GM23338 (cell line): Measurements from ENCODE around the gene LRIT2. TPM values are rescaled to one million over a fixed set of nuclear protein-coding genes. Genes with fewer than 3 reads are reported as not detected.

Experiments
- ATAC-seq: fragments of 200-7000 bp; cut with Tn5 transposase; 3 replicates; pipeline ENCODE4 v1.9.1; 2020
- DNase-seq: peaks from one replicate; pipeline ENCODE4 v3.0.0-alpha.2; 2015; ENCODE audit warnings: low spot score
- H2AFZ ChIP-seq: fragments of 200-600 bp; sonication (generic); 2 replicates; pipeline ENCODE4 v1.8.0; 2016; ENCODE audit warnings: antibody characterized with exemption, mild to moderate bottlenecking, moderate library complexity
- H3F3A ChIP-seq: fragments of 200-600 bp; sonication (generic); replicated peaks from 2 replicates; pipeline ENCODE4 v1.8.0; 2017; ENCODE audit warnings: antibody characterized with exemption, mixed run types, low read depth
- H3K27ac ChIP-seq: fragments of 200-600 bp; sonication (generic); 2 replicates; pipeline ENCODE4 v1.6.1; 2016; ENCODE audit warnings: low read depth
- H3K27me3 ChIP-seq: fragments of 200-600 bp; sonication (generic); 2 replicates; pipeline ENCODE4 v1.8.0; 2016; ENCODE audit warnings: mild to moderate bottlenecking, mixed run types, moderate library complexity; ENCODE audit not compliant: insufficient read depth
- H3K36me3 ChIP-seq: fragments of 200-600 bp; sonication (generic); 2 replicates; pipeline ENCODE4 v1.8.0; 2016; ENCODE audit warnings: mild to moderate bottlenecking; ENCODE audit not compliant: insufficient read depth
- H3K4me1 ChIP-seq: fragments of 200-600 bp; sonication (generic); 2 replicates; pipeline ENCODE4 v1.8.0; 2016; ENCODE audit warnings: mild to moderate bottlenecking, moderate library complexity; ENCODE audit not compliant: insufficient read depth
- H3K4me2 ChIP-seq: fragments of 200-600 bp; sonication (generic); 2 replicates; pipeline ENCODE4 v1.7.1; 2017; ENCODE audit warnings: mixed run types
- H3K4me3 ChIP-seq: fragments of 200-600 bp; sonication (generic); 2 replicates; pipeline ENCODE4 v1.6.1; 2016; ENCODE audit warnings: mixed run types
- H3K79me2 ChIP-seq: fragments of 200-600 bp; sonication (generic); replicated peaks from 2 replicates; pipeline ENCODE4 v1.8.0; 2017; ENCODE audit warnings: mild to moderate bottlenecking; ENCODE audit not compliant: insufficient read depth
- H3K9me2 ChIP-seq: fragments of 200-600 bp; sonication (generic); 2 replicates; pipeline ENCODE4 v1.8.0; 2017; ENCODE audit not compliant: insufficient read depth
- H4K20me1 ChIP-seq: fragments of 200-600 bp; sonication (generic); replicated peaks from 2 replicates; pipeline ENCODE4 v1.8.0; 2017; ENCODE audit warnings: mild to moderate bottlenecking; ENCODE audit not compliant: insufficient read depth
- H3K27ac Mint-ChIP-seq: 2 replicates; pipeline ENCODE4 v1.8.0; 2020; ENCODE audit warnings: inconsistent platforms, mild to moderate bottlenecking, moderate library complexity, mixed read lengths
- H3K27me3 Mint-ChIP-seq: 3 replicates; pipeline ENCODE4 v1.8.0; 2022; ENCODE audit warnings: low read depth, mild to moderate bottlenecking, moderate library complexity, mixed read lengths, inconsistent platforms; ENCODE audit not compliant: insufficient read depth, poor library complexity
- H3K36me3 Mint-ChIP-seq: 3 replicates; pipeline ENCODE4 v1.8.0; 2021; ENCODE audit warnings: low read depth, mild to moderate bottlenecking, inconsistent platforms, moderate library complexity, mixed read lengths
- H3K4me1 Mint-ChIP-seq: 3 replicates; pipeline ENCODE4 v1.8.0; 2020; ENCODE audit warnings: mild to moderate bottlenecking, inconsistent platforms, mixed read lengths
- H3K4me3 Mint-ChIP-seq: 3 replicates; pipeline ENCODE4 v1.8.0; 2021; ENCODE audit warnings: moderate library complexity, mild to moderate bottlenecking, inconsistent platforms, mixed read lengths
- H3K9me3 Mint-ChIP-seq: 3 replicates; pipeline ENCODE4 v1.8.0; 2020; ENCODE audit warnings: moderate library complexity, mild to moderate bottlenecking, inconsistent platforms, mixed read lengths
- CREB1 ChIP-seq: fragments of 250-450 bp; sonication (Bioruptor Pico); IDR thresholded peaks from 2 replicates; pipeline ENCODE4 v1.5.0; 2020; ENCODE audit warnings: low read depth, mild to moderate bottlenecking, moderate library complexity
- CTCF ChIP-seq, 2 experiments: fragments of 200-600 bp in 1 of 2; sonication (generic) in 1 of 2; conservative IDR thresholded peaks; 2 replicates each; pipeline versions ENCODE4 v1.5.1 to v1.6.1; 2016 to 2017; ENCODE audit warnings: antibody characterized with exemption in 2 of 2, low read depth in 2 of 2, mild to moderate bottlenecking in 2 of 2, moderate library complexity in 1 of 2
- EZH2 ChIP-seq: fragments of 200-600 bp; sonication (generic); IDR thresholded peaks from one replicate; pipeline ENCODE4 v1.8.0; 2017; ENCODE audit warnings: antibody characterized with exemption, mild to moderate bottlenecking, low read depth; ENCODE audit not compliant: unreplicated experiment
- EZH2phosphoT487 ChIP-seq: fragments of 200-600 bp; sonication (generic); IDR thresholded peaks from one replicate; pipeline ENCODE4 v1.8.1; 2018; ENCODE audit warnings: antibody characterized with exemption; ENCODE audit not compliant: unreplicated experiment
- NANOG ChIP-seq: IDR thresholded peaks from 2 replicates; pipeline ENCODE4 v1.6.1; 2016; ENCODE audit warnings: antibody characterized with exemption, borderline replicate concordance
- POLR2AphosphoS5 ChIP-seq: IDR thresholded peaks from 2 replicates; pipeline ENCODE4 v1.6.1; 2016; ENCODE audit warnings: antibody characterized with exemption, low read depth
- STAT1 ChIP-seq: IDR thresholded peaks from one replicate; pipeline ENCODE4 v1.6.1; 2016; ENCODE audit warnings: antibody characterized with exemption; ENCODE audit not compliant: unreplicated experiment
- ZNF114 ChIP-seq: fragments of 250-450 bp; sonication (Bioruptor Pico); IDR thresholded peaks from 2 replicates; pipeline ENCODE4 v1.5.0; 2020; ENCODE audit warnings: mild to moderate bottlenecking, moderate library complexity
- ZNF331 ChIP-seq: fragments of 250-450 bp; sonication (Bioruptor Pico); IDR thresholded peaks from 2 replicates; pipeline ENCODE4 v1.5.0; 2020; ENCODE audit warnings: low read depth, mild to moderate bottlenecking, moderate library complexity
- ZNF462 ChIP-seq: fragments of 250-450 bp; sonication (Bioruptor Pico); IDR thresholded peaks from 2 replicates; pipeline ENCODE4 v1.5.0; 2020; ENCODE audit warnings: mild to moderate bottlenecking, moderate library complexity
- polyA plus RNA-seq: library from polyadenylated mRNA; unstranded; fragments of >200 nt; fragmentation: Nextera tagmentation; extraction: Ambion mirVana; gene quantifications from 2 replicates; pipeline ENCODE4 v1.2.1, GENCODE V29; 2016
- total RNA-seq: library from RNA; depleted of rRNA; stranded (reverse); fragments of >200 nt; shearing (Covaris generic); gene quantifications from 2 replicates; pipeline ENCODE4 v1.2.3, GENCODE V29; 2014

LRIT2 gene
- total and polyA plus RNA-seq, 2 experiments from 2014 or later, result not detected

GRCh38 chr10:84257343-84258020 is 32.1 kb upstream of the LRIT2 start (continued):
- no peak for TF ChIP-seq CTCF (conservative IDR thresholded peaks at IDR 0.05; ENCODE audit: low read depth in 2 of 2)
- TF ChIP-seq CREB1 (CRISPR knock-in tag), result no peak
- no peak for TF ChIP-seq NANOG
- no peak for TF ChIP-seq EZH2phosphoT487
- no peak for TF ChIP-seq ZNF114
- no peak for TF ChIP-seq ZNF331 (CRISPR knock-in tag)
- TF ChIP-seq EZH2, result no peak
- TF ChIP-seq STAT1, result no peak

- Mint-ChIP-seq H3K27me3 (peaks cover 13% of the 10 kb centered on the region), H3K4me3 (no peak overlapping the region), H3K4me1 (no peaks in the 10 kb centered on the region; the same call in 1 of the 3 replicates), H3K27ac (no peak overlapping the region), H3K36me3 (no peaks in the 10 kb centered on the region), H3K9me3 (peaks cover 2% of the 10 kb centered on the region; the same call in 1 of the 3 replicates)
- Histone ChIP-seq H3K4me3 (no peak overlapping the region), H3K27ac (no peak overlapping the region), H3K36me3 (no peaks in the 10 kb centered on the region), H4K20me1 (no peaks in the 10 kb centered on the region), H3K27me3 (peaks cover 9% of the 10 kb centered on the region), H3K4me2 (peak overlapping the region; percentile 62; the same call in 1 of the 2 replicates), H2AFZ (peak overlapping the region; percentile 95), H3K4me1 (no peaks in the 10 kb centered on the region; the same call in 1 of the 2 replicates), H3K79me2 (no peaks in the 10 kb centered on the region), H3F3A (no peaks in the 10 kb centered on the region), H3K9me2 (no peaks in the 10 kb centered on the region)
- peak; percentile 93 for ATAC-seq
- peak; percentile 95 for DNase-seq
- TF ChIP-seq CTCF (conservative IDR thresholded peaks at IDR 0.05; ENCODE audit: low read depth in 2 of 2) (peak; percentile 82 to 84), ZNF462 (no peak), CREB1 (CRISPR knock-in tag) (peak; percentile 38; the same call in 1 of the 2 replicates), POLR2AphosphoS5 (no peak), ZNF114 (no peak), NANOG (no peak)
Observed at GRCh38 chr10:84256510-84257342, 31.4 kb upstream of the LRIT2 start.
